Gastrocnemius medialis (tissue), 4 donors: ENCODE results near the gene COX5B.

Experiments used
- POLR2A ChIP-seq, 2 donors: fragments of 450-650 bp; IDR thresholded peaks; one replicate each; pipeline ENCODE4 v1.6.1; 2017; ENCODE audit warnings: antibody characterized with exemption in 2 of 2, mild to moderate bottlenecking in 2 of 2, moderate library complexity in 2 of 2
- TF ChIP-seq, protein P1 (sequence below), 5 experiments: fragments of 450-650 bp in 3 of 5; fragments of 200-600 bp in 2 of 5; sonication (generic) in 2 of 5; IDR thresholded peaks in 4 of 5; conservative IDR thresholded peaks in 1 of 5; 1 replicate in 4 of 5; 2 replicates in 1 of 5; pipeline ENCODE4 v1.5.1; 2016 to 2019; ENCODE audit warnings: antibody characterized with exemption in 5 of 5, mild to moderate bottlenecking in 3 of 5, moderate library complexity in 3 of 5

DNA sequence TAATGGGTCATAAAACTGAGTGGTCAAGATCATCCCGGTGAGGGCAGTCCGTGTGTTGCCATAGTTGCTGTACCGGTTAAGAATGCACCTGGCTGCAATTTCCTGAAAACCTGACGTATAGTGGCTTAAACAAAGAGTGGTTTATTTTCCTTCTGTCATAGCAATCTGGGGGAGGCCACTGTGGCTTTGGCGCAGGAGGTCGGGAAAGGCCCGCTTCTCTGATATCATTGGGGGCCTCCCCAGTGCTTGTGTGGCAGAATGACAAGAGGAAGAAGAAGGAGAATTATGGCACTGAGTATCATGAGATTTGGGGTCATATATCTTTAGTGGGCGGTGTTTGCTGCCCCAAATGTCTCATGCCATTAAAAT lies 28.0 kb downstream of the COX5B start:
- TF ChIP-seq, protein P1, sequence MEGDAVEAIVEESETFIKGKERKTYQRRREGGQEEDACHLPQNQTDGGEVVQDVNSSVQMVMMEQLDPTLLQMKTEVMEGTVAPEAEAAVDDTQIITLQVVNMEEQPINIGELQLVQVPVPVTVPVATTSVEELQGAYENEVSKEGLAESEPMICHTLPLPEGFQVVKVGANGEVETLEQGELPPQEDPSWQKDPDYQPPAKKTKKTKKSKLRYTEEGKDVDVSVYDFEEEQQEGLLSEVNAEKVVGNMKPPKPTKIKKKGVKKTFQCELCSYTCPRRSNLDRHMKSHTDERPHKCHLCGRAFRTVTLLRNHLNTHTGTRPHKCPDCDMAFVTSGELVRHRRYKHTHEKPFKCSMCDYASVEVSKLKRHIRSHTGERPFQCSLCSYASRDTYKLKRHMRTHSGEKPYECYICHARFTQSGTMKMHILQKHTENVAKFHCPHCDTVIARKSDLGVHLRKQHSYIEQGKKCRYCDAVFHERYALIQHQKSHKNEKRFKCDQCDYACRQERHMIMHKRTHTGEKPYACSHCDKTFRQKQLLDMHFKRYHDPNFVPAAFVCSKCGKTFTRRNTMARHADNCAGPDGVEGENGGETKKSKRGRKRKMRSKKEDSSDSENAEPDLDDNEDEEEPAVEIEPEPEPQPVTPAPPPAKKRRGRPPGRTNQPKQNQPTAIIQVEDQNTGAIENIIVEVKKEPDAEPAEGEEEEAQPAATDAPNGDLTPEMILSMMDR (IDR thresholded peaks at IDR 0.05 in 4 of 5, conservative IDR thresholded peaks at IDR 0.05 in 1 of 5) = no peak
- TF ChIP-seq POLR2A (IDR thresholded peaks at IDR 0.05) = no peak
